Nucleus accumbens (tissue), 56 donors: ENCODE measurements around the gene BRICD5.

Experiments
- DNase-seq, 56 donors: peaks; one replicate each; lab custom pipeline; 2025; lab: John Stamatoyannopoulos, UW

The BRICD5 gene

DNA sequence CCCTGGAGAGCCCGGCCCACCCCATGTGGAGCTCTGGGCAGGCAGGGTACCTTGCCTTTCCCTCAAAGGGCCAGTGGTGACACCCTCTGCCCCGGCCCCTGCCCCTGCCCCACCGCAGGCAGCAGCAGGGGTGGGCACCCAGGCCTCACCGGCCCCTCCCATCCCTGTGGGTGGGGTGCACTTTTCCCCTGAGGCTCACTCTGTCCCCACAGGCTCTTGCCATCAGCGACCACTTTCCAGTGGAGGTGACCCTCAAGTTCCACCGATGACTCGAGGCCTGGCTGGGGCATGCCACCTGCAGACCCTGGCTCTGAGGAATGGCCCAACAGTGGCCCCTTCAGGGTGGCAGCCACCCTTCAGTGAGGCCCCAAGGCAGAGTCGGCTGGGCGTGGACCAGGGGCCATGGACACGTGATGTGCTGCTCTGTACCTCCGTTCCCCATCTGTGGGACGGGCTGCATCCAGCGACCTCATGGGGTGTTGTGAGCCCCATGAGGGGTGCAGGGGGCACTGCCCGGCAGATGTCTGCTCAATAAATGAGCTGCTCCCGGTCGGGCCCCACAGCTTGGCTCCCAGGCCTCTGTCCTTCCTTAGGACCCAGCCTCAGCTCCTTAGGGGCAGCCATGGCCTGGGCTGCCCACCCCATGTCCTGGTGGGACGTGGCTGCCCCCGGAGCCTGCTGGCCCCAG, 27.6 kb upstream of the BRICD5 start:
- DNase-seq, result no peak

DNA sequence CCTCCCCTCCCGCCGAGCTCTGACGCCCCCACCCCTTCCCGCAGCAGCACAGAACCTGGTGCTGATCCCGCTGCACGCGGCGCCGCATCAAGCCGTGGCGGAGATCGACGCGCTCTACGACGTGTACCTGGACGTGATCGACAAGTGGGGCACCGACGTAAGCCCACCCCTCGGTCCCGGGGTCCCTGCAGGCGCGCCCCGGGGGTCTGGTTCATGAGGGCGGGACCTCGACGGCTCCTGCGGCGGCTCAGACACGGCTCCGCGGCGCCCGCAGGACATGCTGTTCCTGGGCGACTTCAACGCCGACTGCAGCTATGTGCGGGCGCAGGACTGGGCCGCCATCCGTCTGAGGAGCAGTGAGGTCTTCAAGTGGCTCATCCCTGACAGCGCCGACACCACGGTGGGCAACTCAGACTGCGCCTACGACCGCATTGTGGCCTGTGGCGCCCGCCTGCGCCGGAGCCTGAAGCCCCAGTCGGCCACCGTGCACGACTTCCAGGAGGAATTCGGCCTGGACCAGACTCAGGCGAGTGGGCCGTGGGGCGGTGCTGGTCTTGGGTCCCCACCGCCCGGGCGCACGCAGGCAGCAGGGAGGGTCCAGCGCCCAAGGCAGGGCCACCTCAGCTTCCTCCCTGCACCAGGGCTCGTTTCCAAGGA, 27.0 kb upstream of the BRICD5 start:
- DNase-seq, result no peak

DNA sequence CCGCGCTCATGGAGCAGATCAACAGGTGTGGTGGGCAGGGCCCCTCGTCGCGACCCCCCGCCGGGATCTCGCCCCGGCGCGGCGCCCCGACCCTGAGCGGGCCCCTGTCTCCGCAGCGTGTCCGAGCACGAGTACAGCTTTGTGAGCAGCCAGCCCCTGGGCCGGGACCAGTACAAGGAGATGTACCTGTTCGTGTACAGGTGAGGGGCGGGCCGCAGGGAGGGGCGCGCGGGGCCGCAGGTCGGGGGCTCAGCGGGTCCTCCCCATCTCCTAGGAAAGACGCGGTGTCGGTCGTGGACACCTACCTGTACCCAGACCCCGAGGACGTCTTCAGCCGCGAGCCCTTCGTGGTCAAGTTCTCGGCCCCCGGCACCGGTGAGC, 26.4 kb upstream of the BRICD5 start:
- no peak for DNase-seq

DNA sequence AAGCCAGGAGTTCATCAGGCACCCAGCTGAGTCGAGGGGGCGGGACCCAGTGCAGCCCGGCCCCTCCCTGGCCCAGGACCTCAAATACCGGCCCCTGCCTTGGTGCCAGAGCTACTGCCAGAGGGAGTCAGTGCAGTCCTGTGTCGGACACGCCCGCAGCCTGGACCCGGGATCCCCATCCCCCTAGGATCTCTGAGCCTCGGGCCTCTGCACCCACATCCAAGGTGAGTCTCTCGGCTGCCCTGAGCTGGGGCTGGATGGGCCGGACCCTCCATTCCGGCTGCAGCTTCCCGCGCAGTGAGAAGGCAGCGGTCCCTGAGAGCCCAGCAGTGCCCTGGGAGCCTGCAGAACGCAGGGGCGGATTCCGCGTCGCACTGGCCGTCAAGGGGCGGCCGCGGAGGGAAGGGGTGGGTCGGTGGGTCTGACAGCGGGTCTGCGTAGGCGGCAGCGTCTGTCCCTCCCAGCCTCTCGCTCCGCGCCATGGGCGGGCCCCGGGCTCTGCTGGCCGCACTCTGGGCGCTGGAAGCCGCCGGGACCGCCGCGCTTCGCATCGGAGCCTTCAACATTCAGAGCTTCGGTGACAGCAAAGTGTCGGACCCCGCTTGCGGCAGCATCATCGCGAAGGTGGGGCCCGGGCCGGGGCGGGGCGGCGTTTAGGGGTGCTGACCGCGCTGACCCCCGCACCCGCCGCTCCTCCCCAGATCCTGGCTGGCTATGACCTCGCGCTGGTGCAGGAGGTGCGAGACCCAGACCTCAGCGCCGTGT, 25.9 kb upstream of the BRICD5 start, which contains the start of gene DNASE1L2:
Gene DNASE1L2 (plus strand): TSS at position 108 of the 765 bp plus-strand sequence. CDS start 373 bp downstream, at position 481.
- DNase-seq, result no peak

DNA sequence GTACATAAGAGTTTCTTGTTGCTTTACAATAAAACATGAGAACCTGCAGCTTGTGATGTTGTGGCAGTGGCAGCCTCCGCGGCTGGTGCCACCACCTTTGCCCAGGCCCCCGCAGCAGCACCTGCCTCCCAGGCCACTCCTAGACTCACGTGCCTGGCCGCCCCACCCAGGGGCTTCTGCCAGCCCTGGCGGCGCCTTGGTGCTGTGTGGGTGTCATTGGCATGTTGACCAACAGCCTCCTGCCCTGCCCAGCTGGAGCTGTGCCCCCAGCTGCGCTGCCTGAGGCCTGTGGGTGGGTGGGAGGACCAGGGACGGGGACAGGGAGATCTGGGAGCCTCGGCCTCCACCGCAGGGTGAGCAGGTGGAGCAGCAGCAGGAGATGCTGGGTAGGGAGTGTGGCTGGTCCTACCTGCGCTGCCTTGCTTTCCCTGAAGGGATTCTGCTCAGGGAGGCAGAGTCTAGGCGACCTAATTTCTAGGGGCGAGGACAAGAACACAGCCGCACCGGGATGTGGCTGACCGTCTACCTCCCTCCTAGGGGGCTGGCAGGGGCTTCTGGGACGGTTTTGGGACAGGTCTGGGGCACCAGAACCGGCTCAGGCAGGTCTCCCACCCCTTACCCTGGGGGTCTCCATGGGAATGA, 25.2 kb upstream of the BRICD5 start:
- DNase-seq, result no peak

DNA sequence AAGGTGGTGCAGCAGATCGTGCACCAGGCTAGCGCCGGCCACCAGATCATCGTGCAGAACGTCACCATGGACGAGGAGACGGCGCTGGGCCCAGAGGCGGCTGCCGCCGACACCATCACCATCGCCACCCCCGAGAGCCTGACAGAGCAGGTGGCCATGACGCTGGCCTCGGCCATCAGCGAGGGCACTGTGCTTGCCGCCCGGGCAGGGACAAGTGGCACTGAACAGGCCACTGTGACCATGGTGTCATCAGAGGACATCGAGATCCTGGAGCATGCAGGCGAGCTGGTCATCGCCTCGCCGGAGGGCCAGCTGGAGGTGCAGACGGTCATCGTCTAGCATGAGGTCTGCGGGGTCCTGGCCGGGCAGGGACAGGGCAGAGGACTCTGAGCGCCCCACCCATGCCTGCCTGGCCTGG, 24.6 kb upstream of the BRICD5 start:
- no peak for DNase-seq

DNA sequence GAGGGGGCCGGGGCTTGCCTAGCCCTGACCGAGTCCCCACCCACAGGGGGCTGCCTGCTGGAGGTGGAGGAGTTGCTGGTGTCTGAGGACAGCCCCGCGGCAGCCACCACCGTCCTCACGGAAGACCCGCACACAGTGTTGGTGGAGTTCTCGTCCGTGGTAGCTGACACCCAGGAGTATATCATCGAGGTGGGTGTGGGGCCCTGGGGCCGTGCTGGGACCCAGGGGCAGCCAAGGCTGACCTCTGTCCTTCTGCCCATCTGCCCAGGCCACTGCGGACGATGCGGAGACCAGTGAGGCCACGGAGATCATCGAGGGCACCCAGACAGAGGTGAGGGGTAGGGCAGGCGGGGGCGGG, 24.1 kb upstream of the BRICD5 start:
- no peak for DNase-seq

DNA sequence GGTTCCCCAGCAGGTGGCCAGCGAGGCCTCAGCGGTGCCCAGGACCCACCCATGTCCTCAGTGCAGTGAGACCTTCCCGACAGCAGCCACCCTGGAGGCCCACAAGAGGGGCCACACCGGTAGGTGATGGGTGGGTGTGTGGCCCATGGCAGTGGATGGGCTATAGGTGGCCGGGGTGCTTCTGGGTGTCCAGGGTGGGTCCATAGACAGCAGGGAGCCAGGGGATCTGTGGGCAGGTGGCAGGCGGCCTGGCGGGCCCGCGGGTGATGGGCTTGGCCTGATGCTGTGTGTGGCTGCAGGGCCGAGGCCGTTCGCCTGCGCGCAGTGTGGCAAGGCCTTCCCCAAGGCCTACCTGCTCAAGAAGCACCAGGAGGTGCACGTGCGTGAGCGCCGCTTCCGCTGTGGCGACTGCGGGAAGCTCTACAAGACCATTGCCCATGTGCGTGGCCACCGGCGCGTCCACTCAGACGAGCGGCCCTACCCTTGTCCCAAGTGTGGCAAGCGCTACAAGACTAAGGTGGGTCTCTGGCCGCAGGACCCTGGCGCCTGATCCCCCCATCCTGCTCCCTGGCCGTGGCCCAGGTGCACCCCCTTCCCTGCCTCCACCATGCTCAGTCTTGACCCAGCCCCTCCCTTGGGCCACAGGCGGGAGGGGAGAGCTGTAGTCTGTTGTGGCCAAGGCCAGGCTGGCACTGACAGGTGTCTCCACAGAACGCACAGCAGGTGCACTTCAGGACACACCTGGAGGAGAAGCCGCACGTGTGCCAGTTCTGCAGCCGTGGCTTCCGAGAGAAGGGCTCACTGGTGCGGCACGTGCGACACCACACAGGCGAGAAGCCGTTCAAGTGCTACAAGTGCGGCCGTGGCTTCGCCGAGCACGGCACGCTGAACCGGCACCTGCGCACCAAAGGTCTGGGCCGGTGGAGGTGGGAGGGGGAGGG, 23.5 kb upstream of the BRICD5 start:
- DNase-seq, result no peak

DNA sequence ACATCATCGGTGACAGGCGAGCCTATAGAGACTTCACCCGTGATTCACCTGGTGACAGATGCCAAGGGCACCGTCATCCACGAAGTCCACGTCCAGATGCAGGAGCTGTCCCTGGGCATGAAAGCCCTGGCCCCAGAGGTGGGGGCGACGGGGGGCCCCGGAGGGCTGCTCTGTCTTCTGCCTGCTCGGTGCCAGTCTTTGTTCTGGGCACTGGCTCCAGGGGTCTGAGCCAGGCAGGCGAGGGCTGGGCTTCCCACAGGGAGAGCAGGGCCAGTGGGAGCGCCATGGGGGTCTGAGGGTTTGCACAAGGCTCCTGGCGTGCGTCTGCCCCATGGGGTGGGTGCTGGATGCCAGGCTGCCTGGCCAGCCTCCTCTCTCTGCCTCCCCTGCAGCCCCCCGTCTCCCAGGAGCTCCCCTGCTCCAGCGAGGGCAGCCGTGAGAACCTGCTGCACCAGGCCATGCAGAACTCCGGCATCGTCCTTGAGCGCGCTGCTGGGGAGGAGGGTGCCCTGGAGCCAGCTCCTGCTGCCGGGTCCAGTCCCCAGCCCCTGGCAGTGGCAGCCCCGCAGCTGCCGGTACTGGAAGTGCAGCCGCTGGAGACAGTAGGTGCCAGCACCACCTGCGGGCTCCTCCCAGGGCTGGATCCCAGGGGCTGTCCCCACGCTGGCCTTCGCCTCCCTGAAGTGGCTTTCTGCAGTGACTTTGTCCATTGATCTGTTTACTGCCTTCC, 22.5 kb upstream of the BRICD5 start:
- DNase-seq, result no peak

DNA sequence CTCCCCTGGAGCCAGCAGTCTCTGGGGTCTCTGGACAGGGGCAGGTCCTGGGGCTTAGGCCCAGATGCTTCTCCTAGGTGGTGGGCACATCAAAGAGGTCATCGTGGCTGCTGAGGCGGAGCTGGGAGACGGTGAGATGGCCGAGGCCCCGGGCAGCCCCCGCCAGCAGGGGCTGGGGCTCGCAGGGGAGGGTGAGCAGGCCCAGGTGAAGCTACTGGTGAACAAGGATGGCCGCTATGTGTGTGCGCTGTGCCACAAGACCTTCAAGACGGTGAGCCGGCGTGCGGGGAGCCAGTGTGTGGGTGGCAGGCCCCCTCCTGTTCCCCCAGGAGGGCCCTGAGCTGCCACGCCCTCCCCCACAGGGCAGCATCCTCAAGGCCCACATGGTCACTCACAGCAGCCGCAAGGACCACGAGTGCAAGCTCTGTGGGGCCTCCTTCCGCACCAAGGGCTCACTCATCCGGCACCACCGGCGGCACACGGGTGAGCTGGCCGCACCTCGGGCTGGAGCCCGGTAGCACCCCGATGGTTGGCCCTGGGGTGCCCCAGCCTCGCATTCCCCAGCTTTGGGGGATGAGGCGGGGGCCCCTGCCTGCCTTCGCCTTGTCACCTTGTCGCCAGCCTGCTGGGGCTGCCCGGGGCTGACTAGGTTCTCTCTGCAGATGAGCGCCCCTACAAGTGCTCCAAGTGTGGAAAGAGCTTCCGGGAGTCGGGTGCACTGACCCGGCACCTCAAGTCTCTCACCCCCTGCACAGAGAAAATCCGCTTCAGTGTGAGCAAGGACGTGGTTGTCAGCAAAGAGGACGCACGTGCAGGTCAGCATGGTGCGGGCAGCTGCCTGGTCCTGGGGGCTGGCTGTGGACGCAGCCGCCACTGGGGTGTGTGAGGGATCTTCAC, 21.7 kb upstream of the BRICD5 start:
- no peak for DNase-seq

DNA sequence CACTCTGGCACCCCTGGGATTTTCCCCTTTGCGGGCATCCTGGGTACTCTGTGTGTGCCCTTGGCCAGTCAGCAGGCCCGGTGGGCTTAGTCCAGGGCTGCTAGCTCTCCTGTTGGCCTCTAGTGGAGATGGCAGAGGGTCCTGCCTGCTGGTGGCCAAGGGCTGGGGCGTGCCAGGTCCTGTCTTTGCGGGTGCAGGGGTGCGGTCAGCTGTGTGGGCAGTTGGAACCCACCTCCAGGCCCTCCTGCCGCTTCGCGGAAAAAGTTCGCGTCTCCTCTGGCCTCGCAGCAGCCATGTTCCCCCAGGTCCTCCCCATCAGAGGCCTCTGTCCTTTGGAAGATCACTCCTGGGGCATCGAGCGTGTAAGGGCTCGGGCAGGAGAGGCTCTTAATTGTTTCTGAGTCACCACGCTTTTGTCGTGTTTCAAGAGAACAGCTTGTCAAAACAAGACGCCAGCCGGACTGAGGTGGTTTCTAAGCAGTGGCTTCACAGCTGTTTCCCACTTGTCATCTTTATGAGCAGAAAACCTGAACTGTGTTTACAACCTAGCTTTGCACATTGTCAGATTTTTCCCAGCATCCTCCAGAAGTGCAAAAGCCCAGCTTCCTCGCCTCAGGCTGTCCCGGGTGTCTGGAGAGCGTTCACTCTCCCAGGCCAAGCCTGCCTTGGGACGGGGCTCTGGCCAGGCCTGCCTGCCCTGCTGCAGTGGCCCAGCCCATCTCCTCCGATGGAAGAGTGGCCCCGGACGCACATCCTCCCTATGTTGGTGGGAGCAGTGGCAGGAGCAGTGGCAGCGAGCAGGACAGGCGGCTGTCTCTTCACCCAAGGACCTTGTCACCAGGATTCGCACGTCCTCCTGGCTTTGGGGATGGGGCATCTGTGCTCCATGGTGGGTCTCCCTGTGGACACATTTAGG, 20.6 kb upstream of the BRICD5 start:
- DNase-seq, result no peak

DNA sequence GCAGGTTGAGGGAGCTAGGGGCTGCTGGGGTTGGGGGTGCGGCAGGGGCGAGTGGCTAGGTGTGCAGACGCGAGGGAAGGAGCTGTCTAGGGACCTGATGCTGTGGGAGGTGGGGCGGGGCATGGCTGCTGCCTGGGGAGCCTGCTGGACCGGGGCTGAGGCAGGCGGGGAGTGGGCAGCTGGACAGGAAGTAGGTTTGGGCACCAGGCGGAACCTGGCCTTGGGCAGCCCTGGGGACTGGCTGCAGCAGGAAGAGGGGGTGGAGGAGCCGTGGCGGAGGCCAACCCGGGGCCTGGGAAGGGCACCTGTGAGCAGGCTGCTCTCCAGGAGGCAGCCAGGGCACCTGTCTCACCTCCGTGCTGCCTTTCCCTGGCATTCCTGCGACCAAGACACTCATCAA, 19.7 kb upstream of the BRICD5 start:
- no peak for DNase-seq

DNA sequence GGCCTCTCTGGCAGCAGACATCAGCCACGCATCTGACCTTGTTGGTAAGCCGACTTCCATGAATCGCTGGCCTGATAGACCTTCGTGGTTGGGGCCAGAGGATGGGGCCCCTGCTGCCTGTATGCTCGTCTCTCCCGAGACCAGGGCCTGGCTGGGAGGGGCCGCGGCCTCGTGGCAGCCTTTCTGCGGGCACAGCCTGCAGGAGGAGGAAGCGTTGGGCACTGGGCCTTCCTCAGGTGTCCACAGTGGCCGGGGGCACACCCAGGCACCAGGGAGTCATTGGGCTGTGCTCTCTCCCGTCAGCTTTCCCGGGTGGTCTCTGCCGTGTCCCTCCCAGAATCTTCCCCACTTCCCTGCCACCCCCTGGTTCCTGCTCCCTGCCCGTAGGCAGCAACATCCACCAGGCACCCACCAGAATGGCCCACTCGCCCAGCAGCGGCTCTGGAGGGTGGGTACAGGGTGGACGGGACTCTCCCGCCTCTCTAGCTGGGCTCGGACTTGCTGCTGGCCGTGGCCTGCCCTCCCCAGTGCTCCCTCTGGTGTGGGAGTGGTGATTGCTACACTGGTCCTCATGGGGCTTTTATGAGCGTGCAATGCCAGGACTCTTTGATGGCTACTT, 19.1 kb upstream of the BRICD5 start:
- no peak for DNase-seq

DNA sequence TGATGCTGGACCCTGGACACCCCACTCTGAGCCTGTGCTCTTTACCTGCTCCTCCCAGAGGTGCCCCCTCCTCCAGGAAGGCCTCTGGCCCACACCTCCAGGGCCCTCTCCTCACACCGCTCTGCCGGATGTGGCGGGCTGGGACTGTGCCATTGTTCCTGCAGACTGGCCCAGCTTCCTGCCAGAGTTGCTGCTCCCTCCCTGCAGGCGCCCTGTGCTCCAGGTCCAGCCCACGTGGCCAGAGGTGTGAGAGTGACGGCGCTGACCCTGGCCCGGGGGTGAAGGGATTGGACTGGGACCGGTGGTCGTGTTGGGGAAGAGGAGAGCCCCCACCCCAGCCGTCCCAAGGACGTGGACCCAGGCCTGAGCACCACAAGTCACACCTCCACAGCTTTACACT, 18.4 kb upstream of the BRICD5 start:
- DNase-seq, result no peak

DNA sequence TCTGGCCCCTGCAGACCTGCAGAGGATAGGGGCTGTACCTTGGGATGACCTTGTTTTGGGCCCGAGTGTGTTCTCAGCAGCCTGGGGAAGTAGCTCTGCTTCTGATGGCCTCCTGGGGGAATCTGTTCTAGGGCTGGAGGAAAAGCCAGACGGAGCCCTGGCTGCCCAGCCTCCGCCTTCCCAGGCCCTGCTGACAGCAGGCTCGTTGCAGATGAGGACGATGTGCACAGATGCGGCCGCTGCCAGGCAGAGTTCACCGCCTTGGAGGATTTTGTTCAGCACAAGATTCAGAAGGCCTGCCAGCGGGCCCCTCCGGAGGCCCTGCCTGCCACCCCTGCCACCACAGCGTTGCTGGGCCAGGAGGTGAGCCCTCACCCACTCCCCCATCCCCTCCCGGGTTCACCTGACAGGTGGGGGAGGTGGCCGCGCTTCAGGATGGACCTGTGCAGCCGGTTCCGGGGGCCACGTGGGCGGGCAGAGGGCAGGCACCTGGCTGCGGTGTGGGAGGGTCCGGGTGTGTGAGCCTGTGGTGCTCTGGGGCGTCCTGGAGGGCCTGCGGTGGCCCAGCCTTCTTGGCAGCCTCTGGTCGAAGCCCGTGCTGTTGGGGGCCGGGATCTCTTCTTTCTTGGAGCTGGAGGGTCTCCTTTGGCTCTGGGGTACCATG, 17.6 kb upstream of the BRICD5 start:
- DNase-seq, result no peak

DNA sequence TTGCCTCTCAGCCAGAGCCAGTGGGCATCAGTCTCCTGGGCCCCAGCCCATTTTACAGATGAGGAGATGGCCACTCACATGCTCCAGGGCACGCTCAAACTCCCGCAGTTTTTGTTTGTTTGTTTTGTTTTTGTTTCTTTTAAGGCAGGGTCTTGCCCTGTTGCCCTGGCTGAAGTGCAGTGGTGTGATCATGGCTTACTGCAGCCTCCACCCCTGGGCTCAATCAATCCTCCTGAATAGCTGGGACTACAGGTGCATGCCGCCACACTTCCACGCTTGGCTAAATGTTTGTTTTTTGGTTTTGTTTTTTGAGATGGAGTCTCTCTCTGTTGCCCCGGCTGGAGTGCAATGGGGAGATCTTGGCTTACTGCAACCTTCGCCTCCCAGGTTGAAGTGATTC, 16.3 kb upstream of the BRICD5 start:
- DNase-seq, result no peak
